Measurements from ENCODE around the gene C1QTNF9. TPM values are rescaled to one million over a fixed set of nuclear protein-coding genes. Genes with fewer than 3 reads are reported as not detected.
A peak's percentile ranks its signal among the peaks of the same experiment; 100 is the strongest.
"Not testable (repeated sequence)": the region's sequence is repeated elsewhere in the genome, so short reads cannot be mapped to it uniquely, and the experiment has no call there.

C1QTNF9 gene
- total and polyA plus RNA-seq, 2 of the 8 experiments (the other 6 are each of a cell fraction or from before 2014, with no cell fraction given) = not detected

- H3K14ac ChIP-seq (ENCODE audit: insufficient read length); H3K56ac ChIP-seq (replicated peaks; ENCODE audit: insufficient read length, low read depth, low read length); FAIRE-seq; H2BK5ac ChIP-seq (ENCODE audit: low read depth, low read length); H3K4ac ChIP-seq (replicated peaks; ENCODE audit: insufficient read length, low read depth, low read length); H3K27ac ChIP-seq (ENCODE audit: low read depth, low read length); H4K5ac ChIP-seq (ENCODE audit: insufficient read length, low read depth, low read length); H3K4me3 ChIP-seq (ENCODE audit: extremely low read depth in 1 of 4, insufficient read depth in 2 of 4, low read depth in 3 of 4, low read length in 4 of 4); H4K8ac ChIP-seq (ENCODE audit: extremely low read depth, insufficient read depth, low read length); H2BK15ac ChIP-seq (ENCODE audit: low read length); H3K18ac ChIP-seq (ENCODE audit: extremely low read depth, low read length); H3K9ac ChIP-seq (replicated peaks in 1 of 4; ENCODE audit: extremely low read depth in 1 of 4, low read depth in 3 of 4, low read length in 3 of 4); H3K79me2 ChIP-seq (ENCODE audit: control insufficient read depth in 1 of 2, insufficient read depth in 2 of 2, low read length in 2 of 2); H2BK120ac ChIP-seq (replicated peaks; ENCODE audit: low read depth, low read length); H3K23ac ChIP-seq (ENCODE audit: insufficient read length); H2BK20ac ChIP-seq (ENCODE audit: low read length); POLR2A ChIA-PET (ENCODE audit: partially characterized antibody); H2AK5ac ChIP-seq (ENCODE audit: low read depth, low read length); H2BK12ac ChIP-seq (ENCODE audit: low read depth, low read length); H3K4me1 ChIP-seq (replicated peaks in 1 of 4; ENCODE audit: control insufficient read depth in 3 of 4, insufficient read depth in 4 of 4, low read length in 3 of 4); DNase-seq (ENCODE audit: low read depth in 1 of 2, low spot score in 2 of 2); H3K36me3 ChIP-seq (ENCODE audit: control insufficient read depth in 2 of 4, insufficient read depth in 4 of 4, low read length in 3 of 4); H3K4me2 ChIP-seq (ENCODE audit: insufficient read depth in 1 of 2, low read depth in 2 of 2, low read length in 2 of 2); H3K79me1 ChIP-seq (ENCODE audit: low read depth, low read length); H2AFZ ChIP-seq (ENCODE audit: low read length); H3K27me3 ChIP-seq (replicated peaks in 1 of 4; ENCODE audit: control insufficient read depth in 3 of 4, extremely low read depth in 1 of 4, insufficient read depth in 3 of 4, low read length in 3 of 4); H4K91ac ChIP-seq (replicated peaks; ENCODE audit: insufficient read length, low read length): not testable (repeated sequence)
- peaks cover 0 to 11% of the 10 kb centered on the region in 2 experiments; a peak in 2 of 4 replicates for H3K9me3 ChIP-seq (ENCODE audit: insufficient read depth in 2 of 2, low read depth in 1 of 2, low read length in 1 of 2)
- peak in 1 of 2 experiments; percentile 10; a peak in 1 of 4 replicates for TF ChIP-seq RAD21 (IDR thresholded peaks at IDR 0.05 in 1 of 2, conservative IDR thresholded peaks at IDR 0.05 in 1 of 2; ENCODE audit: low read depth in 2 of 2, low read length in 2 of 2)
- TF ChIP-seq CTCF (IDR thresholded peaks at IDR 0.05; ENCODE audit: control extremely low read depth in 1 of 3, insufficient read depth in 1 of 3, low read depth in 1 of 3, low read length in 3 of 3) = peak in 2 of 3 experiments; percentile 27 to 32; a peak in 3 of 4 replicates
- peaks cover 15% of the 10 kb centered on the region for H3K23me2 ChIP-seq (ENCODE audit: low read depth, low read length)
- peaks cover 0 to 13% of the 10 kb centered on the region in 2 experiments for H4K20me1 ChIP-seq (replicated peaks in 1 of 2; ENCODE audit: control insufficient read depth in 1 of 2, insufficient read depth in 2 of 2, low read length in 2 of 2)
- CTCF ChIA-PET (ENCODE audit: partially characterized antibody) = interaction anchor here (1.2 to 2.4 kb wide), 2 partner anchors 10 to 36 kb away, joined by 4 to 8 read pairs; no protein-coding TSS in a partner anchor
- WGBS, 2 experiments (ENCODE audit: extremely low coverage in 1 of 2, insufficient coverage in 1 of 2, insufficient read length in 1 of 2, insufficient replicate concordance in 2 of 2, low coverage in 1 of 2, low lambda C conversion rate in 2 of 2, missing lambda C conversion rate in 1 of 2) = 56% methylated on average over 9 of the region's 9 CpGs; no CpG with 5 or more reads in 1 of the 2 experiments
Measured at GRCh38 chr13:24359252-24359651, 49.9 kb downstream of the C1QTNF9 start.
